Fibroblast of the aortic adventitia (primary cell): ENCODE results near the gene ZNF385A. TPM values are rescaled to one million over a fixed set of nuclear protein-coding genes. Genes with fewer than 3 reads are reported as not detected.

ENCODE experiments used
- DNase-seq: peaks from one replicate; pipeline ENCODE4 v3.0.0-alpha.2; 2010; ENCODE audit warnings: low read depth
- H3K4me3 ChIP-seq: 2 replicates; pipeline ENCODE4 v1.5.1; 2011; ENCODE audit warnings: low read depth, mild to moderate bottlenecking, control low read depth, low read length, moderate library complexity
- CTCF ChIP-seq: IDR thresholded peaks from 2 replicates; pipeline ENCODE4 v1.5.1; 2011; ENCODE audit warnings: mild to moderate bottlenecking, low read length, control low read depth, inconsistent platforms; ENCODE audit not compliant: insufficient read depth
- total RNA-seq: library from RNA; depleted of rRNA; stranded (reverse); fragments of >200 nt; gene quantifications from 2 replicates; pipeline ENCODE4 v1.2.3, GENCODE V29; 2012; ENCODE audit warnings: low replicate concordance

Gene ZNF385A
- total RNA-seq, 1 donor, result 0.99 TPM

- no peak for DNase-seq
- no peak for TF ChIP-seq CTCF
- H3K4me3 ChIP-seq, result no peak overlapping the region
Measured at GRCh38 chr12:54369597-54370131, 14.9 kb downstream of the ZNF385A start.

GRCh38 chr12:54368709-54369596, 15.6 kb downstream of the ZNF385A start:
- peak; percentile 94 for DNase-seq
- peak overlapping the region; percentile 37 for H3K4me3 ChIP-seq
- peak; percentile 94 for TF ChIP-seq CTCF

GRCh38 chr12:54368025-54368708, 16.4 kb downstream of the ZNF385A start:
- no peak for TF ChIP-seq CTCF
- no peak overlapping the region for H3K4me3 ChIP-seq
- DNase-seq, result no peak

- DNase-seq, result no peak
- H3K4me3 ChIP-seq, result no peak within 1 kb of the TSS
- no peak for TF ChIP-seq CTCF
Measured at GRCh38 chr12:54364413-54364812, 20.1 kb downstream of the ZNF385A start, which contains the start of gene GPR84. Gene GPR84 (minus strand): TSS chr12:54364486. CDS start chr12:54363851, 635 bp downstream.

GRCh38 chr12:54363618-54364017, 20.9 kb downstream of the ZNF385A start:
- no peak overlapping the region for H3K4me3 ChIP-seq
- no peak for DNase-seq
- no peak for TF ChIP-seq CTCF

- no peak for DNase-seq
- no peak for TF ChIP-seq CTCF
- no peak overlapping the region for H3K4me3 ChIP-seq
Measured at GRCh38 chr12:54363047-54363446, 21.5 kb downstream of the ZNF385A start.
